Fibroblast of the aortic adventitia (primary cell): Measurements from ENCODE around the gene C18orf63. TPM values are rescaled to one million over a fixed set of nuclear protein-coding genes. Genes with fewer than 3 reads are reported as not detected.
A peak's percentile ranks its signal among the peaks of the same experiment; 100 is the strongest.
"Not testable (repeated sequence)": the region's sequence is repeated elsewhere in the genome, so short reads cannot be mapped to it uniquely, and the experiment has no call there.

Source experiments
- DNase-seq: peaks from one replicate; pipeline ENCODE4 v3.0.0-alpha.2; 2010; ENCODE audit warnings: low read depth
- H3K4me3 ChIP-seq: 2 replicates; pipeline ENCODE4 v1.5.1; 2011; ENCODE audit warnings: low read depth, mild to moderate bottlenecking, control low read depth, low read length, moderate library complexity
- CTCF ChIP-seq: IDR thresholded peaks from 2 replicates; pipeline ENCODE4 v1.5.1; 2011; ENCODE audit warnings: mild to moderate bottlenecking, low read length, control low read depth, inconsistent platforms; ENCODE audit not compliant: insufficient read depth
- total RNA-seq: library from RNA; depleted of rRNA; stranded (reverse); fragments of >200 nt; gene quantifications from 2 replicates; pipeline ENCODE4 v1.2.3, GENCODE V29; 2012; ENCODE audit warnings: low replicate concordance

The C18orf63 gene
- total RNA-seq, 1 donor: not detected

GRCh38 chr18:74290794-74291471 lies 24.7 kb upstream of the C18orf63 start:
- no peak for TF ChIP-seq CTCF
- peak; percentile 22 for DNase-seq
- H3K4me3 ChIP-seq: peak overlapping the region; percentile 94

- no peak for TF ChIP-seq CTCF
- H3K4me3 ChIP-seq: peak overlapping the region; percentile 94
- DNase-seq: no peak
Observed at GRCh38 chr18:74291472-74291770, 24.2 kb upstream of the C18orf63 start.

- peak within 1 kb of the TSS; percentile 94 for H3K4me3 ChIP-seq
- DNase-seq: peak; percentile 97
- peak; percentile 20 for TF ChIP-seq CTCF
Observed at GRCh38 chr18:74291771-74292540, 23.7 kb upstream of the C18orf63 start, which contains the start of gene CYB5A. Gene CYB5A (minus strand): TSS chr18:74291963. CDS start chr18:74291875, 88 bp downstream.

- DNase-seq: no peak
- no peak for TF ChIP-seq CTCF
- peak overlapping the region; percentile 86 for H3K4me3 ChIP-seq
Observed at GRCh38 chr18:74292541-74292858, 23.1 kb upstream of the C18orf63 start.

GRCh38 chr18:74292982-74293381 lies 22.7 kb upstream of the C18orf63 start:
- H3K4me3 ChIP-seq, DNase-seq: not testable (repeated sequence)

GRCh38 chr18:74294526-74294925 lies 21.1 kb upstream of the C18orf63 start:
- H3K4me3 ChIP-seq: no peak overlapping the region
- no peak for TF ChIP-seq CTCF
- peak; percentile 61 for DNase-seq

- H3K4me3 ChIP-seq: no peak overlapping the region
- DNase-seq: no peak
- TF ChIP-seq CTCF: no peak
Observed at GRCh38 chr18:74299162-74299561, 16.5 kb upstream of the C18orf63 start.
